Rectal smooth muscle tissue (tissue), 1 donor: ENCODE data around the gene TMTC2.

ENCODE experiments used
- H3K27ac ChIP-seq: one replicate; pipeline ENCODE4 v1.7.0; 2013; ENCODE audit warnings: low read depth, low read length, inconsistent platforms
- H3K27me3 ChIP-seq: one replicate; pipeline ENCODE4 v1.7.0; 2013; ENCODE audit warnings: low read length; ENCODE audit not compliant: control insufficient read depth, insufficient read depth
- H3K36me3 ChIP-seq: one replicate; pipeline ENCODE4 v1.7.0; 2013; ENCODE audit warnings: low read length; ENCODE audit not compliant: control insufficient read depth, insufficient read depth
- H3K4me1 ChIP-seq: one replicate; pipeline ENCODE4 v1.7.0; 2013; ENCODE audit warnings: low read length; ENCODE audit not compliant: control insufficient read depth, insufficient read depth
- H3K4me3 ChIP-seq: one replicate; pipeline ENCODE4 v1.7.0; 2013; ENCODE audit warnings: low read length
- H3K9ac ChIP-seq: one replicate; pipeline ENCODE4 v1.7.0; 2013; ENCODE audit warnings: low read length

The TMTC2 gene

DNA sequence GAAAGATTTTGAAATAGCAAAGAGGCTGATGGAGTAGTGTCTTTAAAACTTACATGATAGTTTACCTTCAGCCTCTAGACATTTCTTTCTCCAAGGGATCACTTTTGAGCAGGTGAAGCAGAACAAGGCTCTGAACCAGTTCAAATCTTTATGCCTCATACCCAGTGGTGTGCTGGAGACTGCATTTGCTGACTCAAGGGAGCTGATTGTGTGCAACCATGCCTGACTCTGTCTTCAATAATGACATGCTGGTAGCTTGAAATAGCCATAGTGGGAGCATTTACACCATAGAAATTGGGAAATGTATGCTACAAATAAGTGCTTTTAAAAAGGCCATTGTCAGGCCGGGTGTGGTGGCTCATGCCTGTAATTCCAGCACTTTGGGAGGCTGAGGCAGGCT is 482.0 kb downstream of the TMTC2 start:
- Histone ChIP-seq H3K36me3 (no peaks in the 10 kb centered on the region), H3K27me3 (no peaks in the 10 kb centered on the region), H3K4me3 (no peak overlapping the region), H3K4me1 (no peaks in the 10 kb centered on the region), H3K27ac (no peak overlapping the region), H3K9ac (no peak overlapping the region)

DNA sequence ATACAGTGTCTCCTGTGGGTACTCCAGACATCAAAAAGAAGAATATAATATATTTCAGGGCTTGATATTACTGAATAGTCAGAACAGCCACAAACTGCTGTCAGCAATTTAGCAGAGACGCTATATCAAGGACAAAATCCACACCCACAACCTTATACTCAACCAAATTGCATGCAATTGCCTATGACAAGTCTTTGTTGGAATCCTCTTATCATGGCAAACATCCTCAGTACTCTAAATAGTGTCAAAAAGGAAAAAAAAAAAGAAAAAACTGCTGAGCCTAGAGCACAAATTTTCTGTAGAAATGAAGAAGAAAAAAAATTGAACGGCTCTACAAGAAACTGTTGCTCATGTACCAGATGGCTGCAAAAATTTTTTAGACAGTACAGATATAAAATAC is 485.7 kb downstream of the TMTC2 start:
- Histone ChIP-seq H3K27me3 (no peaks in the 10 kb centered on the region), H3K27ac (no peak overlapping the region), H3K36me3 (no peaks in the 10 kb centered on the region), H3K9ac (no peak overlapping the region), H3K4me1 (no peaks in the 10 kb centered on the region), H3K4me3 (no peak overlapping the region)

DNA sequence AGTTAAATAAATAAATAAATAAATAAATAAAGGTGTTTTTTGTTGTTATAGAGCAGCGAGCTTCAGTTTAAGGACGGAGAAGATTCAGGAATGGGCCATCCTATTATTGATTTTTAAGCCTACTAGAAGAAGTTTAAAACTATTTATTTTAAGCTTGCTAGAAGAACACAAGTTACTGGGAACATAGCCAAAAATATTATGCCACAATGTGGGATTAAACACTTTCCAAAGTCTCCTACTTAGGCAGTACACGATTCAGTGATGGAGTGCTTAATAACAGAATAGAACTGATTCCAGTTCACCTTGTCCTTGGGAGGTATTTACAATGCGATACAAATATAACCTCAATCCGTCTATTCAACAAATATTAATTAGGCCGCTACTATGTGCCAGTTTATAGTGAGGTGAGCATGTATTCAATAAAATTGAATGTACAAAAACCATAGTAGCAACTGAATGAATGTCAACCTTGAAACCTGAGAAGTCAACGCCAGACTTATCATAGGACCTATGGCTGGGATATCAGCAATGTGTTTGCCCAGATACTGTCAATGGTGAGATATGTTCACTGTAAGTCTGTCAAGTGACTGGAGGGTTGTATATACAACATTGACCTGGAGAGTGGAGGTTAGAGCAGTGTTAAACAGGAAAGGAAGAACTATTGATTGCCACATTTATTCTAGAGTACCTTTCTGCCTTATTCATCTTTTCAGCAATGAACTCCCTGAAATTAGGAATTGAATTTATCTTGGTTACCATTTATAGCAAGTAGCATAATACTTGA is 486.4 kb downstream of the TMTC2 start:
- Histone ChIP-seq H3K4me3 (no peak overlapping the region), H3K4me1 (no peaks in the 10 kb centered on the region), H3K9ac (no peak overlapping the region), H3K27me3 (no peaks in the 10 kb centered on the region), H3K36me3 (no peaks in the 10 kb centered on the region), H3K27ac (no peak overlapping the region)

DNA sequence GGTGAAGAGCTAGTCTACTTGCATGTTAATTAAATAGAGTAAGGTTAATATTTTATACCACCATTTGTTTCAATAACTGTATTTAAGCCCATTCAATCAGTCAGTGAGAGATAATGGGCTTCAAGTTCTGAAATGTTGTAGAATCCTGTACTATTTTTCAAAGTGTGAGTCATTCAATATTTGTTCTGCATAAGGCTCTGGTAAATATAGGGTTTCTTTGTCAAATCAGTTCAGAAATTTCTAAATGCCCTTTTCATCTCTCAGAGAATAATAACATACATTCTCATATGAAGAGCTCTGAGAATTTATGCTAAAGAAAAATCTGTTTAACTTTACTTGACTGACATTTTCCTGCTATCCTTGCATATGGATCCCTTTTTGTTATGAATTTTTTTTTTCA is 493.3 kb downstream of the TMTC2 start:
- Histone ChIP-seq H3K9ac (no peak overlapping the region), H3K27ac (no peak overlapping the region), H3K4me3 (no peak overlapping the region), H3K36me3 (no peaks in the 10 kb centered on the region), H3K4me1 (no peaks in the 10 kb centered on the region), H3K27me3 (no peaks in the 10 kb centered on the region)

- Histone ChIP-seq H3K27ac (no peak overlapping the region), H3K27me3 (no peaks in the 10 kb centered on the region), H3K4me1 (no peaks in the 10 kb centered on the region), H3K9ac (no peak overlapping the region), H3K36me3 (no peaks in the 10 kb centered on the region), H3K4me3 (no peak overlapping the region)
Observed at GRCh38 chr12:83181074-83181473, 494.4 kb downstream of the TMTC2 start.

GRCh38 chr12:83183132-83183531 is 496.4 kb downstream of the TMTC2 start:
- Histone ChIP-seq H3K4me1 (no peaks in the 10 kb centered on the region), H3K27ac (no peak overlapping the region), H3K4me3 (no peak overlapping the region), H3K9ac (no peak overlapping the region), H3K36me3 (no peaks in the 10 kb centered on the region), H3K27me3 (no peaks in the 10 kb centered on the region)
